ENCODE data around the gene F3.

GRCh38 chr1:94590203-94591137 is 48.9 kb upstream of the F3 start:
- TF ChIP-seq CTCF (IDR thresholded peaks at IDR 0.05; ENCODE audit: poor library complexity) (no peak), EZH2 (IDR thresholded peaks at IDR 0.05; ENCODE audit: borderline replicate concordance) (no peak), EZH2phosphoT487 (IDR thresholded peaks at IDR 0.05; ENCODE audit: low read depth, severe bottlenecking, unreplicated experiment) (no peak)
